GM13977 (cell line): ENCODE results near the gene OXTR.

ENCODE experiments used
- DNase-seq: peaks from one replicate; pipeline ENCODE4 v3.0.0; 2012; ENCODE audit warnings: low spot score
- in situ Hi-C: fragments of 300-500 bp; cut with MboI; formaldehyde crosslinking; loops from one replicate; pipeline ENCODE4 v1.12.0; 2022; ENCODE audit warnings: low sequenced_read_pairs, low pct_unique_long_range_greater_than_20kb, mixed read lengths, inconsistent platforms; ENCODE audit not compliant: unreplicated experiment
- TF ChIP-seq, protein P1 (sequence below): IDR thresholded peaks from 2 replicates; pipeline ENCODE4 v1.5.1; 2012; ENCODE audit warnings: mild to moderate bottlenecking, control low read depth; ENCODE audit not compliant: insufficient read depth; ENCODE audit errors: extremely low read depth, missing control alignments

OXTR gene

GRCh38 chr3:8773941-8774542 is 4.6 kb upstream of the OXTR start:
- in situ Hi-C loops: no loop called here
- TF ChIP-seq, protein P1, sequence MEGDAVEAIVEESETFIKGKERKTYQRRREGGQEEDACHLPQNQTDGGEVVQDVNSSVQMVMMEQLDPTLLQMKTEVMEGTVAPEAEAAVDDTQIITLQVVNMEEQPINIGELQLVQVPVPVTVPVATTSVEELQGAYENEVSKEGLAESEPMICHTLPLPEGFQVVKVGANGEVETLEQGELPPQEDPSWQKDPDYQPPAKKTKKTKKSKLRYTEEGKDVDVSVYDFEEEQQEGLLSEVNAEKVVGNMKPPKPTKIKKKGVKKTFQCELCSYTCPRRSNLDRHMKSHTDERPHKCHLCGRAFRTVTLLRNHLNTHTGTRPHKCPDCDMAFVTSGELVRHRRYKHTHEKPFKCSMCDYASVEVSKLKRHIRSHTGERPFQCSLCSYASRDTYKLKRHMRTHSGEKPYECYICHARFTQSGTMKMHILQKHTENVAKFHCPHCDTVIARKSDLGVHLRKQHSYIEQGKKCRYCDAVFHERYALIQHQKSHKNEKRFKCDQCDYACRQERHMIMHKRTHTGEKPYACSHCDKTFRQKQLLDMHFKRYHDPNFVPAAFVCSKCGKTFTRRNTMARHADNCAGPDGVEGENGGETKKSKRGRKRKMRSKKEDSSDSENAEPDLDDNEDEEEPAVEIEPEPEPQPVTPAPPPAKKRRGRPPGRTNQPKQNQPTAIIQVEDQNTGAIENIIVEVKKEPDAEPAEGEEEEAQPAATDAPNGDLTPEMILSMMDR: no peak
- no peak for DNase-seq

DNA sequence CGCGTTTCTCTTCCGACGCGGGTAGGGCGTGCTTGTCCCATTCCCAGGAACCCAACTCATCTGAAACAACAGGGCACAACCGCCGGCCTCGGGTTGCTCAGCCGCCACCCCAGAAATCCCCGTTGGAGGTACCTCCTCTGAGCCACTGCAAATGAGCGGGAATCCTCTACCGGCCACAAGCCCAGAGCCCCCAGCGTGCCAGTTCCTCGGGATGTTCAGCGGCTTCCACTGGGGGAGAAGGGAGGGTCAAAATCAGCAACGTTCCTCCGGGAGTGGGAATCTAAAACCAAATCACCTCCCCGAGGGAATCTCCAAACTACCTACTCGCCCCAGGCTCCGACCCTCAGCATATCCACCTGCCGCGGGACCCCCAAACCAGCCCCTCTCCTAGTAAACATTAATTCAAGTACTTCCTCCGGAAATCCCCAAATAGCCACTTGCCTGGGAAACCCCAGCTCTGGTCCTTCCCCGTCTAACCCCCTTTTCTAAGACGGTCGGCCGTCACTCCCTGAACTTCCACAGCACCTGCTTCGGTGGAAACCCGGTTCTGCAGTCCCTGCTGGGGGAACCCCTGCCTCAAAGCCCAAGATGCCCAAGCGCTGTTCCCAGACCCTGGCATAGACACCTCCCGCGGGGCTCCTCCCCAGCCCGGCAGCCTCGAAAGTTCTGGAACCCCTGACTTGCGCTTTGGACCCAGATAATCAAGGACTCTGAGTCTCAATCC is 887 bp downstream of the OXTR start:
- peak; percentile 85 for DNase-seq
- in situ Hi-C loops: no loop called here
- TF ChIP-seq, protein P1: no peak

GRCh38 chr3:8767667-8768363 is 1.6 kb downstream of the OXTR start:
- DNase-seq: peak; percentile 87
- TF ChIP-seq, protein P1: peak; percentile 54
- in situ Hi-C loops: no loop called here

GRCh38 chr3:8767256-8767666 is 2.2 kb downstream of the OXTR start:
- in situ Hi-C loops: no loop called here
- no peak for DNase-seq
- TF ChIP-seq, protein P1: no peak

GRCh38 chr3:8766148-8766547 is 3.3 kb downstream of the OXTR start:
- in situ Hi-C loops: no loop called here
- no peak for DNase-seq
- TF ChIP-seq, protein P1: no peak

GRCh38 chr3:8765528-8765927 is 3.9 kb downstream of the OXTR start:
- DNase-seq: no peak
- TF ChIP-seq, protein P1: no peak
- in situ Hi-C loops: no loop called here
